ENCODE results near the gene SMIM5. TPM values are rescaled to one million over a fixed set of nuclear protein-coding genes. Genes with fewer than 3 reads are reported as not detected.

The SMIM5 gene
- total and polyA plus RNA-seq, 9 of the 15 experiments (the other 6 are each of a cell fraction or from before 2014, with no cell fraction given) = 0.08 TPM; not detected in 8

GRCh38 chr17:75645501-75645888 lies 12.3 kb downstream of the SMIM5 start:
- TF ChIP-seq ZNF239 (CRISPR knock-in tag; IDR thresholded peaks at IDR 0.05) = no peak
- TF ChIP-seq ZNF407 (IDR thresholded peaks at IDR 0.05; ENCODE audit: low read depth) = no peak
- no peak for TF ChIP-seq ZNF780A (CRISPR knock-in tag; IDR thresholded peaks at IDR 0.05)
- TF ChIP-seq CHAMP1 (IDR thresholded peaks at IDR 0.05) = no peak
- CTCF ChIA-PET (ENCODE audit: low intra/inter-chr PET ratio) = no interaction called here
- no peak overlapping the region for H3K27ac ChIP-seq (ENCODE audit: extremely low read depth, low read depth, low read length)
- ATAC-seq (no peak), DNase-seq (ENCODE audit: extremely low read depth in 1 of 4, low spot score in 3 of 4) (no peak), FAIRE-seq (no peak)
- H3K79me2 ChIP-seq (ENCODE audit: control insufficient read depth, insufficient read depth, low read length) = no peaks in the 10 kb centered on the region
- peaks cover 21% of the 10 kb centered on the region for H3K36me3 ChIP-seq (ENCODE audit: control insufficient read depth, insufficient read depth, low read length)
- H3K4me2 ChIP-seq (ENCODE audit: insufficient read depth, low read length) = no peak overlapping the region
- H2AFZ ChIP-seq (ENCODE audit: low read depth, low read length) = no peak overlapping the region
- intact Hi-C loops (cut with micrococcal nuclease) = no loop called here
- H4K20me1 ChIP-seq (replicated peaks; ENCODE audit: control insufficient read depth, insufficient read depth, low read length) = 0 out of 2 replicates have a peak, but pooled peaks cover 6% of the 10 kb centered on the region
- 52% methylated on average over 7 of the region's 7 CpGs for WGBS (ENCODE audit: insufficient coverage, low coverage, missing lambda C conversion rate)
- in situ Hi-C loops (cut with MboI) = no loop called here
- H3K9me3 ChIP-seq (replicated peaks; ENCODE audit: control insufficient read depth, insufficient read depth, low read depth, low read length) = no peaks in the 10 kb centered on the region
- H3K9me1 ChIP-seq (ENCODE audit: control insufficient read depth, insufficient read depth, low read length) = peaks cover 3% of the 10 kb centered on the region
- no peak overlapping the region for H3K9ac ChIP-seq (ENCODE audit: insufficient read depth in 1 of 2, low read depth in 2 of 2, low read length in 2 of 2)
- no peak overlapping the region for H3K4me3 ChIP-seq
- no peaks in the 10 kb centered on the region for H3K27me3 ChIP-seq (ENCODE audit: control insufficient read depth in 2 of 2, insufficient read depth in 2 of 2, low read length in 2 of 2)
- H3K4me1 ChIP-seq (replicated peaks in 1 of 2; ENCODE audit: control insufficient read depth in 2 of 2, insufficient read depth in 2 of 2, low read length in 2 of 2) = peaks cover 15 to 25% of the 10 kb centered on the region in 2 experiments; a peak in 4 of 5 replicates
- POLR2A ChIA-PET = interaction anchor here (0.5 to 3.4 kb wide), 7 partner anchors 9 to 128 kb away, joined by 3 to 15 read pairs (median 4); partner anchors contain the start of genes RECQL5, SAP30BP and SMIM5
- no TSS peak for BruUV-seq (replicated peaks)
